HEK293 (cell line): ENCODE data around the gene PACRG.

Experiments used
- BCL11A ChIP-seq: fragments of 450-650 bp; formaldehyde crosslinking; IDR thresholded peaks from 2 replicates; pipeline ENCODE4 v1.5.1; 2016; ENCODE audit warnings: low read depth, missing biosample characterization, missing genetic modification characterization
- CTCF ChIP-seq: fragments of 450-650 bp; formaldehyde crosslinking; IDR thresholded peaks from 2 replicates; pipeline ENCODE4 v1.5.1; 2016; ENCODE audit warnings: missing biosample characterization, missing genetic modification characterization
- HOXA7 ChIP-seq: sonication (generic); formaldehyde crosslinking; IDR thresholded peaks from 2 replicates; pipeline ENCODE4 v1.8.1; 2022; ENCODE audit warnings: missing genetic modification reagents, borderline replicate concordance
- TRIM28 ChIP-seq: IDR thresholded peaks from 2 replicates; pipeline ENCODE4 v1.6.1; 2011; ENCODE audit warnings: low read length, control low read depth, borderline replicate concordance
- ZNF121 ChIP-seq: fragments of 450-650 bp; formaldehyde crosslinking; IDR thresholded peaks from 2 replicates; pipeline ENCODE4 v1.5.1; 2016; ENCODE audit warnings: missing biosample characterization, missing genetic modification characterization
- ZNF473 ChIP-seq: fragments of 450-650 bp; formaldehyde crosslinking; IDR thresholded peaks from 2 replicates; pipeline ENCODE4 v1.5.1; 2017; ENCODE audit warnings: missing biosample characterization, missing genetic modification characterization
- ZNF791 ChIP-seq: fragments of 450-650 bp; formaldehyde crosslinking; IDR thresholded peaks from 2 replicates; pipeline ENCODE4 v1.5.1; 2016; ENCODE audit warnings: missing biosample characterization, missing genetic modification characterization

GRCh38 chr6:162862941-162863340 is 135.2 kb downstream of the PACRG start:
- TF ChIP-seq ZNF791 (tag by site-specific recombination), result no peak
- TF ChIP-seq HOXA7 (CRISPR knock-in tag), result no peak
- TF ChIP-seq TRIM28, result no peak
- TF ChIP-seq ZNF473, result no peak
- TF ChIP-seq CTCF (tag by site-specific recombination), result no peak
- no peak for TF ChIP-seq BCL11A (tag by site-specific recombination)
- no peak for TF ChIP-seq ZNF121 (tag by site-specific recombination)
